Stimulated activated CD8-positive, alpha-beta memory T cell treated with anti-CD3 and anti-CD28 coated beads, Interleukin-4, amount 100 ng/mL, for 1 hour (primary cell): ENCODE measurements around the gene CHRM1.
"Not testable (repeated sequence)": the region's sequence is repeated elsewhere in the genome, so short reads cannot be mapped to it uniquely, and the experiment has no call there.

Experiments
- DNase-seq, 2 donors: peaks; one replicate each; pipeline ENCODE4 v3.0.0-alpha.2; 2020; ENCODE audit warnings: low read depth in 2 of 2, low spot score in 1 of 2

CHRM1 gene, protein sequence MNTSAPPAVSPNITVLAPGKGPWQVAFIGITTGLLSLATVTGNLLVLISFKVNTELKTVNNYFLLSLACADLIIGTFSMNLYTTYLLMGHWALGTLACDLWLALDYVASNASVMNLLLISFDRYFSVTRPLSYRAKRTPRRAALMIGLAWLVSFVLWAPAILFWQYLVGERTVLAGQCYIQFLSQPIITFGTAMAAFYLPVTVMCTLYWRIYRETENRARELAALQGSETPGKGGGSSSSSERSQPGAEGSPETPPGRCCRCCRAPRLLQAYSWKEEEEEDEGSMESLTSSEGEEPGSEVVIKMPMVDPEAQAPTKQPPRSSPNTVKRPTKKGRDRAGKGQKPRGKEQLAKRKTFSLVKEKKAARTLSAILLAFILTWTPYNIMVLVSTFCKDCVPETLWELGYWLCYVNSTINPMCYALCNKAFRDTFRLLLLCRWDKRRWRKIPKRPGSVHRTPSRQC

DNA sequence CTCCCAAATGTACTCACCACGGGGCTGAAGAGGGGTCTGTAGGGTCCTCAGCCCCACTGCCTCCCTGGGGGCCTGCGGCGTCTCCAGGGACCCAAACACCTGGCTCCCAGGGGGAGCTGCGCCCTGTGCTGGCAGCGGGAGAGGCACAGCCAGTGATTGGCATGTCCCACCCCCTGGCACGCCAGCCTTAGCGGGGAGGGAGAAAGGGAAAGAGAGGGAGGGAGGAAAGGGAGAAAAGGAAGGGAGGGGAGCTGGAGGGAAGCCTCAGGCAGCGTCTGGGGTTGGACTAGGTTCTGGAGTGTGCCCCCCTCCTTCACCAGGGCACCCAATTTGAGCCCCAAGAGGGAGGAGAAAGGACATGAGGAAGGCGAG lies at the start of gene CHRM1:
CHRM1 (minus strand) TSS at position 163 of the 372 bp plus-strand sequence. CDS start 10,263 bp downstream, outside the sequence.
- DNase-seq: no peak

DNA sequence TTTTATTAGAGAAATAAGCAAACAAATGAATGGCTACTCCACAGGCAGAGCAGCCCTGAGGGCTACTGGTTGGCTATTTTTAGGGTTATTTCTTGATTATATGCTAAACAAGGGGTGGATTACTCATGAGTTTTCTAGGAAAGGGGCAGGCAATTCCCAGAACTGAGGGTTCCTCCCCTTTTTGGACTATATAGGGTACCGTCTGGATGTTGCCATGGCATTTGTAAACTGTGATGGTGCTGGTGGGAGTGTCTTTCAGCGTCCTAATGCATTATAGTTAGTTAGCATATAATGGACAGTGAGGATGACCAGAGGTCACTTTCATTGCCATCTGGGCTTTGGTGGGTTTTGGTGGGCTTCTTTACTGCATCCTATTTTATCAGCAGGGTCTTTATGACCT lies 44.4 kb upstream of the CHRM1 start:
- DNase-seq: no peak

DNA sequence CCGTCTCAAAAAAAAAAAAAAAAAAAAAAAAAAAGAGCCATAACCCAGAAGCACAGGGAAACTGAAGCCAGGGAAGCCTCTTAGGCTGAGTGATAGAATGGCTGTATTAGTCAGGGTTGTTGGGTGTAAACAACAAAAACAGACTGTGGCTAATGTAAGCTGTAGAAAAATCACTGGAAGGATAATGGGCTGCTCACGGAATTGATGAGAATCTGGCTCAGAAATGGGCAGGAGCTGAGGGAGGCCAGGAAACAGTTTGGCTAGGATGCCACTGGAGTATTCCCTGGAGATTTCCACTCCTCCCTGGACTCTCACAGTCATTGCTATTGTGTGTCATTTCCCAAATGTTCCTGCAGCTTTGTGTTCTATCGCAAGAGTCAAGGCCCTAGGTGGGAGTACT lies 41.2 kb upstream of the CHRM1 start:
- DNase-seq: no peak

- no peak for DNase-seq
Measured at GRCh38 chr11:62961017-62961570, 39.9 kb upstream of the CHRM1 start.

DNA sequence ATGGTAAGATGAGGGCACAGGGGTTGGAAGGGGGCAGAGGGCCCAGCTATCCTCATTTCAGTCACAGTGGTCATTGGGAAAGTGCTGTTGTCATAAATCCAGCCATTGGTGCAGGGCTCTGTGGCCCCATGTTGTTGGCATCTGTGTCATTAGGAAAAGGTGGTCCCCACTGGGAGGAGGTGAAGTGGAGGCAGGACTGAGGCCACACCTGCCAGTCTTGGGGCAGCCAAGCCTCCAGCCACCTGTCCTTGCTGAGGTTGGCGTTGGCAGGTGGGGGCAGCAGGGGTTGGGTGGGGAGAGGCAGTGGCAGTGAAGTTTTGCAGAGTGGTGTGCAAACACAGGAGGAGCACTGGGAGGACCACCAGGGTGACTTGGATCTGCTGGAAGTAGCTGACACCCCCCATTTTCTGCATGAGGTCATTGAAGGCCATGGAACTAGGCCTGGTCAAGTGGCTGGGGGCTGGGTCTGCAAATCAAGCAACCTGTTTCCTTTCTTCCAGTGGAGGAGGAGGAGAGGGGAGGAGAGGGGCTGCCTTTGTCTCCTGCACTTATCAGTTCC lies 38.3 kb upstream of the CHRM1 start:
- no peak for DNase-seq

DNA sequence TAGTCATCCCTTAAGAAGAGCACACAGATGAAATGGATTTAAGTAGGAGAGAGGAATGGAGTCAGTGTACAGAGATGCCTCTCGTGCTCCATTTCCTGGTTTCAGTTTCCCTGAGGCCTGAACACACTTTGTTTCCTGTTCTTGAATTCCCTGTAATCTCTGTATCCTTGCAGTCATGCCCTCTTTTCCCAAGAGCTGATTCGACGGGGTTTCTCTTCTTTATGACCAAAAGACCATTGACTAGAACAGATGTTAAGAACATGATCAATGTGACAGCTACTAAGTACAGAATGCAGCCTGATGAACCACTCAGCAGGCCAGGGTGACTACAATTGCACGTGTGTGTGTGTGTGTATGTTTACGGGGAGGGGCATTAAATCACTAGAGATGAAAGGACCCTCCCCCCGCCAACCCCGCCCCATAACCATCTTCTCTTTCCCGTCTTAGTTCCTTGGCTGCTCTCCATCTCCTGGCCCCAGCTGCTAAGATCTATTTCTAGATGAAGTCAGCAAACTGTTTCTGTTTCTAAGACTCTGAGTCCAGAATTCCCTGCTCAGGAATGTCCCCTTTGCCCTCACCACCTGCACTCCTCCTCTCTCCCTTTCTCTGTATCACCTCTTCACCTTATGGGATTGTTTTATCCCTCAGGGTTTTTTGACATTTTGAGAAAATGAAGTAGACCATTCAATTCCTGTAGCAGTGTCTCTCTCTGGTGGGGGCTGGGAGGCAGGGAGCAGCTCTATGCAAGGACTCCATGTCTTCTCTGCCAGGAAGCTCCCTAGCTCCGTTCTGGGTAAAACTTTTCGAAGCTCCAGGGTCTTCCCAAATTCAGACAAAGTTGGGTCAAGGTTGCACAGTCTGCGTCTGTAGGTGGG lies 37.6 kb upstream of the CHRM1 start:
- no peak for DNase-seq

- no peak for DNase-seq
Measured at GRCh38 chr11:62957147-62957546, 36.0 kb upstream of the CHRM1 start.

DNA sequence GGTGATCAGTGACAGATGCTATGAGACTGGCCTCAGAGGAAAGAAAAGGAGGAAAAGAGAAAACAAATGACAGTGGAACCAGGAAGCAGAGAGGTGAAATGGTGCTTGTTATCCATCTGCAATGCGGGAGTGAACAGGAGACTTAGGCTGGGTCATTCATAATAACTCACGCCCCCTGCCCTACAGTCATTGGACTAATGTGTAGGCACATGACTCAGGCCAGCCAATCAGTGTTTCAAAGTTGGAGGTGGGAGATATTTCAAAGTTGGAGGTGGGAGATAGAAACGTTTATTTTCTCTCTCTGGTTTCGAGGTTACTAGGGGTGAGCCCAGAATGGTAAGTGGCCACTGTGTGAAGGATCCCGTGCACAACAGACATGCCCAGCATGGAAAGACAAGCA lies 33.3 kb upstream of the CHRM1 start:
- DNase-seq: no peak

DNA sequence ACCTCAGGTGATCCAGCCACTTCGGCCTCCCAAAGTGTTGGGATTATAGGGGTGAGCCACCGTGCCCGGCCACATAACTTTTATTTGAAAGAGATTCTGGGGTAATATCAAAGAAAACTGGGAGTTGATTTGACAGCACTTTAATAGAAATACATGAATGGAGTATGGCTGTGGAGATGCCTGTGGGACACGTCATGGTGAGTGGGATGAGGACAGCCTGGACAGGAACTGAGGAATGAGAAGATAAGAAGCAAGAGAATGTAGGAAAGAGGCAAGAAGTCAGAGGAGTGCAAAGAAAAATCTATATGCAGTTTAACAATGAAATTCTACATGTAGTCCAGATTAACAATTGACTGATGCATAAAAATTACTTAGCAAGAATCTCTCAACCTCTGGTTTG lies 32.6 kb upstream of the CHRM1 start:
- DNase-seq: no peak

DNA sequence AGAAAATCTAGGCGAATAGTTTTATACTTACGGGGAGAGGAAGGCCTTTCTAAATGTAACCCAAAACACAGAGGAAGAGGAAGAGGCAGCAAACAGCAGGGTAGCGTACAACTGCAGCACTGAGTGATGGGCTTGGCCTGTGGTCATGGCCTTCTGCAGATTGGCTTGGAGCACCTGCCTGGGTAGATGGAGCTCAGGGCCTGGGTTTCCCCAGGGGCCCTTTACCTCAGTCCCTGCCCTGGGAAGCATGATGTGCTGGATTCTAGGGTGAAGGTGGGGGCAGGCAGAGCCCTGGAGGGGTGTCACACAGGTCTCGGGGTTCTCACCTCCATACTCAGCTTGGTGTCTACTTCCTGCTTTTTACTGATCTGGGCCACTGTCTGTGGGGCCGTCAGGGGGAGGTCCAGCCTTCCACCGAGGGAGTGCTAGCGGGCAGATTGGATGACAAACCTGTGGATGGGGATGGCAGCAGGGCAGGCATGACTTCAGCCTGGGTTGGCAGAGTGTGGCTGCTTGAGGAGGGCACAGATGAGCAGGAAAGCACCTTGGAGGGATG lies 27.7 kb upstream of the CHRM1 start:
- no peak for DNase-seq

DNA sequence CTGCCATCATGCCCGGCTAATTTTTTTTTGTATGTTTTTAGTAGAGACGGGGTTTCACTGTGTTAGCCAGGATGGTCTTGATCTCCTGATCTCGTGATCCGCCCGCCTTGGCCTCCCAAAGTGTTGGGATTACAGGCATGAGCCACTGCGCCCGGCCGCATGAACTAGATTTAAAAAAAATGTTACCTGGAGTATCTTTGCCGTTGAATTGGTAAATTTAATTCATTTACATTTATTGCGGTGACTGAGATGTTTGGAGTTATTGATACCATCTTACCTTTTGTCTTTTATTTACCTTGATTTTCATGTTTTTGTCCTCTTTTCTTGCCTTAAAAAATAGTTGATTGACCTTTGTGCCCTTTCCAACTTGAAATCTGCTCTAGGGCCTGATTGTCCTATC lies 24.4 kb upstream of the CHRM1 start:
- not testable (repeated sequence) for DNase-seq

- DNase-seq: not testable (repeated sequence)
Measured at GRCh38 chr11:62937528-62937927, 16.4 kb upstream of the CHRM1 start.

DNA sequence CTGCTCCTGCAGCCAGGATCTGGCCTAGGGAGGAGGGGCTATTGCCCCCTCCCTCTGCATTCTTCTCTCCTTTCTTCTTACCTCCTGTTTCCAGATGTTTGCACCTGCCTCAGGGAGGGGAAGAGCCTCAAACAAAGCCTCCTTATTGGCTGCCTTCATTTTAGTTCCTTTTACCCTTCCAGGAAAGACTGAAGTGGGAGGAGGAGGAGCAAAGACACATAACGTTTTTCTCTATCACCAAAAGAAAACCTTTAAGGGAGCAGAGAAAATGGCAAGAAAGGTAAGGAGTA lies 13.3 kb upstream of the CHRM1 start:
- DNase-seq: no peak

GRCh38 chr11:62933750-62934495 lies 12.8 kb upstream of the CHRM1 start:
- DNase-seq: no peak

DNA sequence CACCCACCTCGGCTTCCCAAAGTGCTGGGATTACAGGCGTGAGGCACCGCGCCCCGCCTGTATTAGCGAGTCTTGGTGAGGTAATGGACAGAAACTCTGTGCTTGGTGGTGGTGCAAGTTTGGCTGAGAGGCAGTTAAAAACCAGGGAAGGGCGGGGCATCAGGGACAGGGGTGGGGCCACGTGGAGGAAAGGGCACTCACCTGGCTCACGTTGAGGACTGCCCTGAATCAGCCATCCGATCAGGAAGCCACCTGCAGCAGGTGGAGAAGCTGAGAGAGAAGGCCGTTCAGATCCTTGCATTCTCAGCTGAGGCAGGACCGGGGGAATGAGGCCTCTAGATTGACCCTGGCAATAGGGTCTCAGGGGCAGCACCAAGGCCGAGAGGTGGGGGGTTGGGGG lies 12.1 kb upstream of the CHRM1 start:
- no peak for DNase-seq

DNA sequence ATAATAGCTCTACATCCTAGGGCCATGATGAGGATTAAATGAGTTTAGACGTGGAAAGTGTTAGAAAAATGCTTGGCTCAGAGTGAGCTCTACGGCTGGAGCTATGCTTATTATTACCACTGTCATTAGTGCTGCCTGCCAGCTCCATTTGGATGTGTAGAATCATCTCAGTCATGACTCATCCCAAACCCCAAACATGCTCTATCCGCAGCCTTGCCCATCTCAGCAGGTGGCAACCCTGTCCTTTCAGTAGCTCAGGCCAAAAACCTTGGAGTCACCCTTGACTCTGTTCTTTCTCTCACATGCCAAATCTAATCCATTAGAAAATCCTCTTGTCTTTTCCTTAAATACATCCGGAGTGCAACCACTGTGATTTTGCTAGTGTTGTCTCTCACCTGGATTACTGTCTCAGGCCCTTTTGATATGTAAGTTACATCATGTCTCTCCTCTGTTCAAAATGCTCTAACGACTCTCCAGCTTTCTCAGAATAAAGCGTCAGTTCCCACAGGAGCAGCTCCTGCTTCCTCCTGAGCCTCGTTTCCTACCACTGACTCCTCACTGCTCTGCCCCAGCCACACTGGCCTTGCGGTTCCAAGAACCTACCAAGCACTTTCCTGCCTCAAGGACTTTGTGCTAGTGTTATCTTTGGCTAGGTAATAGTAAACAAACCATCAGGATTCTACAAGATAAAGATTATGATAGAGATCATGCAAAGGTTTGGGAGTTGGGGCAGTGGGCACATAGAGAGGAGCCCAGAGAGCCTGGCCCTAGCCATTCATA lies 10.5 kb upstream of the CHRM1 start:
- DNase-seq: no peak

DNA sequence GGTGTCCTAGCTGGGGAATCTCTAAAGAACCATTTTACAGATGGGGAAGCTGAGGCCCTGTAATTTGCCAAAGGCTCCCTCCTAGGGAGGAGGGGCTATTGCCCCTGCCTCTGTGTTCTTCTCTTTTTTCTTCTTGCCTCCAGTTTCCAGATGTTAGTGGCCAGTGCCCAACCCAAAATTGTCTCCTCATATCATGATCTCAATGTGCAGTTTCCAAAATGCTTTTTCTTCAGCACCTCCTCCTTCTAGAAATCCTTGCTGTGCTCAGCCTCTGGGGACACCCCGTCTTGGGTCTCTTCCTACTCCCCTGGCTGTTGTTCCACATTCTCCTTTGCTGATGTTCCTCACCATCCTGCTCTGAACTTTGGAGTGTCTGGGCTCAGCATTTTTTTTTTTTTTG lies 9.5 kb upstream of the CHRM1 start:
- DNase-seq: no peak

DNA sequence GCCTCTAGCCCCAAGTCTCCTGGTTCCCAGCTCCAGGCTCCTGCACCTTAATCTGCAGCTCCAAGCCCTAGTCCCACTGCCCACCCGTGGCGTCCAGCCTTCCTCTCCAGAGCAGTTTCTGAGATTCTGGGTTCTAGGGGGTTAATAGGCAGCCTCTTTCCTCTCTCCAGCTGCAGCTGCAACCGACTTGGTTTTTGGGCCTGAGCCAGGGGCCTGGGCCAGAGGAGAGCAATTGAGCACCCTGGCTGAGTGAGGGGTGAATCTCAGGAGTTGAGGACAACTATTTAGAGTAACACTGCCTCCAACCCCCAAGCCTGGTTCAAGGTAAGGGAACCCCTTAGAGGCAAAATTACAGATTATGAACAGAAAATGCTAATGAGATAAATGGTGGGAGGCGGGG lies 9.0 kb upstream of the CHRM1 start:
- no peak for DNase-seq

GRCh38 chr11:62928011-62928410 lies 6.8 kb upstream of the CHRM1 start:
- DNase-seq: no peak
